SHP77 (cell line): ENCODE results near the gene OSGIN1.
A peak's percentile ranks its signal among the peaks of the same experiment; 100 is the strongest.

Source experiments
- DNase-seq, 2 experiments: peaks; one replicate each; lab custom pipeline; 2025; lab: John Stamatoyannopoulos, UW

Gene OSGIN1

DNA sequence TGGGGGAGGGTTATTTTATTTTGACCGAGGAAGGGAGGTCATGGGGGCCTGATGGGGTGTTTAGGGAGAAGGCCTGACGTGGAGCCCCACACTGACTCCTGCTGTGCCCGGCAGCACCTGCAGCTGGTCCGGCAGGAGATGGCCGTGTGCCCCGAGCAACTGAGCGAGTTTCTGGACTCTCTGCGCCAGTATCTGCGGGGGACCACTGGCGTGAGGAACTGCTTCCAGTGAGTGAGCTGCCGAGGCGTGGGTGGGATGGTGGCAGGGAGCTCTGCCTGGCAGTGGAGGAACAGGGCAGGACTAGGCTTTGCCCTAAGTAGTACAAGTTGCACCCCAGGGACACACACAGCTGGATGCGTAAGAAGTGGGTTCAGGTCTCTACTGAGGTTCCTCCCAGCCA lies 45.1 kb downstream of the OSGIN1 start:
- DNase-seq = no peak

DNA sequence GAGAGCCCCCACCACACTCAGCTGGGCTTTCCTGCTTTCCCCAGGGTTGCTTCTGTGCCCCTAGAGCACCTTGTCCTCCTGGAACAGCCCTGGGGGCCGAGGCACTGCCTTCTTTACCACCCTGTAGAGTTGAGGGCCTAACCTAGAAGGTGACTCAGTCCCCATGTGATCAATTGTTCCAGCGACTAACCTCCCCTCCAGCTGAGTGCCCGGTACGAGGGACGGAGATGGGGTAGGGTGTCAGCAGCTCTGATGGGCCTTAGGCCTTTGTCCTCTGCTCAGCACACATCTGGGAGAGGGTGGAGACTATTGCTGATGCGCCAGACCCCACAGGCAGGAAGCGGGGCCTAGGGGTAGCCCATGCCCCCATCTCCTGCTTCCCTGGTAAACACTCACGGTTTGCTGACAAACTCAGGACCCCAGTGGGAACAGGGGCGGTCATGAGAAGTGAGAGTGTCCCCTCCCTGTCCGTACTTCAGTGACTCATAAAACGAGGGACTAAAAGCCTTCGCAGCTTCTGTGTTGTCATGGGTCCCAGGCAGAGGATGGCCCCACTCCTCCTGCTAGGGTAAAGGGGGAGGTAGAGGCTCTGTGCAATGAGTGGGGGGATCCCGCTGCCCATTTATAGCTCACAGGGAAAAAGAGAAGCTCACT lies 48.1 kb downstream of the OSGIN1 start:
- no peak for DNase-seq

DNA sequence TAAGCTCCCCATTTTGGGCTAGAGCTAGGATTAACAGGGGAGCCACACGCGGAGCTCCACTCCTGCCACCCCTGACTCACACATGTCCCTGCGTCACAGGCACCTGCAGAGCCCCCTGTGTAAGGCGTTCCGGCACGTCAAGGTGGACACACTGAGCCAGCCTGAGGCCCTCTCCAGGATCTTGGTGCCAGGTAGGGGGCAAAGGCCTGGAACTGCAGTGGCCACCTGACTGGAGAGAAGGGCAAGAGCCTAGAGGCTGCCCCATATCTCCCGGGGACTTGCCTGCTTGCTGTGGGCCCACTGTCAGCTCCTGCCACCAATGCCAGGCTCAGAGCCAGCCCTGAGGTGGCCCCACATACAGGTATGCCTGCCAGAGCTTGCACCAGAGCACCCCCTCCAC lies 48.7 kb downstream of the OSGIN1 start:
- DNase-seq = no peak

DNA sequence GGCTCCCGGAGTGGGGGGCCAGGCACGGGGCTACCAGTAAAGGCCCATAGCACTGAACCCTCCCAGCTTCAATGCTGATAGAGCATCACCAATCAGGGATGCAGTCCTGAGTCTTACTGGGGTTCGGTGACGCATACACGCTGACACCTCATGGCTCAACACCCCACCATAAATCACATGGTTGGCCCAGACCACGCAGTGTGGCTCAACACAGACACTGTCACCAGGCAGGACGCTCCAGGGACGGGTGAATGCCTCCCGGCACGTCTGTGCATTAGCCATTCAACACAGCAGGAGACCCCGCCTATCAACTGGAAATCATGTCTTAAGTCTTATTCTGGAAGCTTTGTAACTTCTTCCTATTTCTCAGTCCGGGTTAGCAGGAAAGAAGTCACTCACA lies 50.0 kb downstream of the OSGIN1 start:
- no peak for DNase-seq

DNA sequence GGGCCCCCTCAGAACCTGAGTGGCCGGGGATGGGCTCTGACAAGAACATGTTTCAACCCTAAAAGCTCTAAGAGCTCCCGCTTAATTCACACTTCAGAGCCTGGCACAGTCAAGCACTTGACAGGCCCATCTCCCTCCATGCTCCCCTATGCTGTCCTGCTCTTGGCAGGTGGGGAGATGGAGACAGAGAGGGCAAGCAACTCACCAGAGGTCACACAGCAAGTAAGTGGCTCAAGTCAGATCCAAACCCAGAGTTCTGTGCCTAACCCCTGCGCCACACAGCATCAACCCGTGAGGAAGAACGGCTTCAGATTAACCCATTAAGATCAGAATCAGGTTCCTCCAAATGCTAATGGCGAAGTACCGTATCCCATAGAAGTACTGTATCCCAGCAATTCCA lies 51.4 kb downstream of the OSGIN1 start:
- DNase-seq = no peak

DNA sequence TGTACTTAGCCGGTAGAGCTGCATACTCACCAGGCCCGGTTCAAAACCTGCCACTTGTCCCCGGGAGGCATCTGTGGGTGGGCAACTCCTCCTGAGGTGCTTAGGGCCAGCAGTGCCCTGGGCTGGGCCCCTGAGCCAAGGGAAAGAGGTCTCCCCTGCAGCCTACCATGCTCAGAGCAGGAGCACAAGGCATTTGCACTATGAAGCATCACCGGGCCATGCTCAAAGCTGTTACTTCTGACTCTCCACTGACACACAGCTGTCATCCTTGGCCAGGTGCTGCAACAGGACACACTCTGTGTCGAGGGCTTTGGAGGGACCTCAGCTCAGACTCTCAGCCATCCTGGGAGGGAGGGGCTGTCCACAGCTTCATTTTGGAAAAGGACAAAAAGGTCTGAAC lies 52.4 kb downstream of the OSGIN1 start:
- DNase-seq = no peak

DNA sequence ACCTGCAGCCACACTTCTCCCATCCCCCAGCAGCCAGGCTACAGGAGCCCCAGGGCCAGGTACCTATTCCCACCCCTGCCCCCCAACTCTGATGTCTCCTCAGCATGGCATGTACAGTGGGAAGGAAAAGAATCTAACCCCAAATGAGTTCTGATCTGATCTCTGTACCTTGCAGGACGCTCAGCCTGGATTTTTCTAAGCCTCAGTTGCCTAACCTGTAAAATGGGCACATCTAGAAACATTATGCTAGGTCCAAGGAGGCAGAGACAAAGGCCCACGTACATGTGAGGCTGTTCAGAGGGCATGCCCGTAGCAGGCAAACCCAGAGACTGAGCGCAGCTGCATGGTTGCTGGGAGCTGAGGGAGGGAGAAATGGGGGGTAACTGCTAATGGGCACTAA lies 54.5 kb downstream of the OSGIN1 start:
- DNase-seq = no peak

DNA sequence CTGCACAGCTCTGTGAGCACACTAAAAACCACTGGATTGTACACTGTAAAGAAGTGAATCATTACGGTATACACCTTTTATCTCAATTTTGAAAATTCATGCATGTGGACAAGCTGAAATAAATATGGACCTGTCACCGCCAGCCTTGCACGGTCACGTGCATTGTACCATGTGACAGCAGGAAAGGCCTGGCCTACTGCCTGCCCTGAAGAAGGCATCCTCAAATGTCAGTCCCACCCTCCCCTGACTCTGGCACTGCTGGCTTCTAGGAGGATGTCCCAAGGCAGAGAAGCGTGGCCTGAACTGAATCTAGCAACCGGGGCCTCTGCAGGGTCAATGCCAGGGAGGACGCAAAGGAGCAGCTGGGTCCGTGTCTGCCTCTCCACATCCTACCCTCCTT lies 54.9 kb downstream of the OSGIN1 start:
- DNase-seq = no peak

DNA sequence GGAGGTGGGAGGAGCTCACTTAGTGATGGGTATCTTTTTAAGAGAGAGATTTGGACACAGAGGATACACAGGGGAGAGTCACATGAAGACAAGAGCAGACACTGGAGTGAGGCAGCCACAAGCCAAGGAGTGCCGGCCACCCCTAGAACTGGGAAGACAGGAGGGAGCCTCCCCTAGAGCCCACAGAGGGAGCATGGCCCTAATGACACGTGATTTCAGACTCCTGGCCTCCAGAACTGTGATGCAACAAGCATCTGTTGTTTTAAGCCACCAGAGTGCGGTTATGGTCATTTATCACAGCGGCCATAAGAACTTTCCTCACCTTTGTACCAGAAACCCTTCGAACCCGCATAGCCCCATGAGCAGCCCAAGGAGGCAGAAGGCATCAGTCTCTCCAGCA lies 56.2 kb downstream of the OSGIN1 start:
- no peak for DNase-seq

DNA sequence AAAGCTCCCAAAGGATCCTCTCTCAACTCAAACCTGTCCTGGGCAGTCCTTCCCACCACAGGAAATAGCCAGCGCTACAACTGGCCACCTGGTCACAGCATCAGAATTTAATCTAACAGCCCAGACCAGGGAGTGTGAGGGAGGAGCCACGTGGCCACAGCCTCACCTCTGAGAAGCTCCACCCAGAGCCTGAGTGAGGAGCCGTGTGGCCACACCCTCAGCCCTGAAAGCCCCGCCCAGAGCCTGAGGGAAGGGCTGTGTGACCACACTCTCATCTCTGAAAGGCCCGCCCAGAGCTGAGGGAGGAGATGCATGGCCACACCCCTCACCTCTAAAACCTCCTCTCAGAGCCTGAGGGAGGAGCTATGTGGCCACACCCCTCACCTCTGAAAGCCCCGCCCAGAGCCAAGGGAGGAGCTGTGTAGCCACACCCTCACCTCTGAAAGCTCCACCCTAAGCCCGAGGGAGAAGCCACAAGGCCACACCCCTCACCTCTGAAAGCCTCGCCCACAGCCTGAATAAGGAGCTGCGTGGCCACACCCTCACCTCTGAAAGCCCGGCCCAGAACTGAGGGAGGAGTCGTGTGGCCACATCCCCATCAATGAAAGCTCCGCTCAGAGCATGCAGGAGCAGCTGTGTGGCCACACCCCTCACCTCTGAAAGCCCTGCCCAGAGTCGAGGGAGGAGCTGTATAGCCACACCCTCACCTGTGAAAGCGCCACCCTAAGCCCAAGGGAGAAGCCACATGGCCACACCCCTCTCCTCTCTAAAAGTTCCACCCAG lies 60.9 kb downstream of the OSGIN1 start:
- DNase-seq = peak; percentile 84 to 92

DNA sequence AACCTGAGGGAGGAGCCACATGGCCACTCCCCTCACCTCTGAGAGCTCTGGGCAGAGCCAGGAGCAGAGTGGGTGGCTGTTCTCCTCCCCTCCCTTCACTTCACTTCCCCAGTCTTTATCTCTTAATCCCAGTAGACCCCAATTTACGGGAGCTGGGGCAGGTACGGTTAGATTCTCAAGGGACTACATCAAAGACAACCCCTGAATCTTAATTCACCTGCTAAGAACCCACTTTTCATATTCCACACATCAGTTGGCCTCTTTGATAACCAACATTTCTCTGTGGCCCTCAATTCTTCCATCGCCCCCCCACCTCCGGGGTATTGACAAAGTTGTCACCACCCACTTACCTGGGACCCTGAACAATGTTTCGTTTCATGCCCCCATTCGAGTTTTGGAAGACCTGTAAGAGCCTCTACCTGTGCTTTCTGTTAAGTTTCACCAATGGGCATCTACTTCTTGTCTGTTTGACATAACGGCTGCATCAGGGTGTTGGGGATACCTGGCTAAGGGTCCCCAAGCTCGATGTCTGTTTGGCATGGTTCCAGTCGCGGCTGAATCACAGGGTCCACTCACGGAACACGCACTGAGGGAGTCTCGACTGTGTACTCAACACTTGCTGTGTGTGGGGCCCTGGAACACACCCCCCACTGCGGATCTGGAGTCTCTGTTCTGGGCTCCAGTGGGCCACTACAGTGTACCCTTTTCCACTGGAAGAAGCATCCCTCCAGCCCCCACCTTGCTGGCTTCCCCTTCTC lies 61.7 kb downstream of the OSGIN1 start:
- DNase-seq = no peak

DNA sequence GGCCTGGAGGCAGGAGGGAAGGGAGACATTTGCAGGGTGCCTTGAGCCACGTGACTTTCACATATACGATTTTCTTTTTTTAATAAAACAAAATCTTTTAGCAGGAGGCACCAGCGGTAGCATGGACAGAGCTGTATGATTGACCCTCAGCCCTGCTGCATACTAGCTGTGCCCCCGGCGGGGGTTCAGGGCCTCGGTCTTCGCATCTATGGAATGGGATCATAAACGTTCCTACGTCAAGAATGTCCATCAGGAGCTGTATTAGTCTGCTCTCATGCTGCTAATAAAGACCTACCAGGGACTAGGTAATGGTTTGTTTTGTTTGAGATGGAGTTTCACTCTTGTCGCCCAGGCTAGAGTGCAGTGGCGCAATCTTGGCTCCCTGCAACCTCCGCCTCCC lies 62.4 kb downstream of the OSGIN1 start:
- DNase-seq = no peak
